BLaER1 (cell line): Measurements from ENCODE around the gene GCSAM.
"Not testable (repeated sequence)": the region's sequence is repeated elsewhere in the genome, so short reads cannot be mapped to it uniquely, and the experiment has no call there.

Source experiments
- H3K27ac ChIP-seq: shearing (Covaris generic); formaldehyde crosslinking; 2 replicates; pipeline ENCODE4 v1.8.1; 2022
- H3K27me3 ChIP-seq: shearing (Covaris generic); formaldehyde crosslinking; 2 replicates; pipeline ENCODE4 v1.8.1; 2022
- H3K36me3 ChIP-seq: shearing (Covaris generic); formaldehyde crosslinking; 2 replicates; pipeline ENCODE4 v1.8.1; 2022
- H3K4me1 ChIP-seq: shearing (Covaris generic); formaldehyde crosslinking; 2 replicates; pipeline ENCODE4 v1.8.1; 2022
- H3K4me2 ChIP-seq: shearing (Covaris generic); formaldehyde crosslinking; 2 replicates; pipeline ENCODE4 v1.8.1; 2022
- H3K4me3 ChIP-seq: shearing (Covaris generic); formaldehyde crosslinking; 2 replicates; pipeline ENCODE4 v1.8.1; 2022
- H3K9ac ChIP-seq: shearing (Covaris generic); formaldehyde crosslinking; 2 replicates; pipeline ENCODE4 v1.8.1; 2022
- H3K9me3 ChIP-seq: shearing (Covaris generic); formaldehyde crosslinking; 2 replicates; pipeline ENCODE4 v1.8.1; 2022
- H4K20me1 ChIP-seq: shearing (Covaris generic); formaldehyde crosslinking; 2 replicates; pipeline ENCODE4 v1.8.1; 2022
- Cebpa-rat ChIP-seq: shearing (Covaris generic); IDR thresholded peaks from 2 replicates; pipeline ENCODE4 v1.8.1; 2022

Gene GCSAM

GRCh38 chr3:112078125-112079083, 54.6 kb downstream of the GCSAM start:
- Histone ChIP-seq H3K4me2 (no peak overlapping the region), H3K27me3 (no peaks in the 10 kb centered on the region), H3K4me3 (no peak overlapping the region), H4K20me1 (no peaks in the 10 kb centered on the region), H3K9me3 (no peaks in the 10 kb centered on the region), H3K4me1 (no peaks in the 10 kb centered on the region), H3K36me3 (no peaks in the 10 kb centered on the region), H3K27ac (no peak overlapping the region), H3K9ac (no peak overlapping the region)
- TF ChIP-seq Cebpa-rat, result no peak

- Histone ChIP-seq H3K27me3 (no peaks in the 10 kb centered on the region), H4K20me1 (no peaks in the 10 kb centered on the region), H3K9me3 (no peaks in the 10 kb centered on the region), H3K36me3 (no peaks in the 10 kb centered on the region), H3K4me1 (no peaks in the 10 kb centered on the region), H3K9ac (no peak overlapping the region), H3K4me3 (no peak overlapping the region), H3K4me2 (no peak overlapping the region), H3K27ac (no peak overlapping the region)
- no peak for TF ChIP-seq Cebpa-rat
Measured at GRCh38 chr3:112074616-112075497, 58.2 kb downstream of the GCSAM start.

- H3K4me2 ChIP-seq, result no peak overlapping the region
- H3K9ac ChIP-seq, result no peak overlapping the region
- H3K4me1 ChIP-seq, result no peaks in the 10 kb centered on the region
- no peak for TF ChIP-seq Cebpa-rat
- H3K36me3 ChIP-seq, result no peaks in the 10 kb centered on the region
- H3K4me3 ChIP-seq, result no peak overlapping the region
- no peaks in the 10 kb centered on the region for H4K20me1 ChIP-seq
- no peak overlapping the region for H3K27ac ChIP-seq
- H3K27me3 ChIP-seq, result no peaks in the 10 kb centered on the region
- H3K9me3 ChIP-seq, result no peaks in the 10 kb centered on the region
Measured at GRCh38 chr3:112074006-112074405, 59.0 kb downstream of the GCSAM start.

- H3K9me3 ChIP-seq, H3K27ac ChIP-seq, H3K27me3 ChIP-seq: not testable (repeated sequence)
Measured at GRCh38 chr3:112072387-112073060, 60.5 kb downstream of the GCSAM start.

More at GRCh38 chr3:112072387-112073060, 60.5 kb downstream of the GCSAM start:
- not testable (repeated sequence) for H3K4me2 ChIP-seq, H4K20me1 ChIP-seq, H3K4me1 ChIP-seq, H3K9ac ChIP-seq, H3K4me3 ChIP-seq, H3K36me3 ChIP-seq
